ENCODE measurements around the gene PIGU.
A peak's percentile ranks its signal among the peaks of the same experiment; 100 is the strongest.

PIGU gene

GRCh38 chr20:34541264-34541901 lies 135.5 kb downstream of the PIGU start:
- no peak for TF ChIP-seq CTCF (IDR thresholded peaks at IDR 0.05; ENCODE audit: borderline replicate concordance, control extremely low read depth, extremely low read depth, insufficient read depth, missing control alignments)
- no peak for DNase-seq (ENCODE audit: low spot score)
- in situ Hi-C loops (cut with MboI; ENCODE audit: low sequenced_read_pairs, unreplicated experiment): no loop called here

- in situ Hi-C loops (cut with MboI; ENCODE audit: low sequenced_read_pairs, unreplicated experiment): no loop called here
- no peak for TF ChIP-seq CTCF (IDR thresholded peaks at IDR 0.05; ENCODE audit: borderline replicate concordance, control extremely low read depth, extremely low read depth, insufficient read depth, missing control alignments)
- DNase-seq (ENCODE audit: low spot score): no peak
These were observed 136.2 kb downstream of the PIGU start for GRCh38 chr20:34540596-34541263.

- in situ Hi-C loops (cut with MboI; ENCODE audit: low sequenced_read_pairs, unreplicated experiment): loop anchor here (10.0 kb wide), 2 partner anchors 165 to 225 kb away; partner anchors contain the start of gene TP53INP2
- no peak for TF ChIP-seq CTCF (IDR thresholded peaks at IDR 0.05; ENCODE audit: borderline replicate concordance, control extremely low read depth, extremely low read depth, insufficient read depth, missing control alignments)
- DNase-seq (ENCODE audit: low spot score): no peak
These were observed 137.1 kb downstream of the PIGU start for GRCh38 chr20:34539756-34540155.

GRCh38 chr20:34538671-34539123 lies 138.2 kb downstream of the PIGU start:
- peak; percentile 76 for DNase-seq (ENCODE audit: low spot score)
- in situ Hi-C loops (cut with MboI; ENCODE audit: low sequenced_read_pairs, unreplicated experiment): loop anchor here (10.0 kb wide), 2 partner anchors 166 to 226 kb away; partner anchors contain the start of gene TP53INP2
- peak; percentile 86 for TF ChIP-seq CTCF (IDR thresholded peaks at IDR 0.05; ENCODE audit: borderline replicate concordance, control extremely low read depth, extremely low read depth, insufficient read depth, missing control alignments)

GRCh38 chr20:34537651-34538050 lies 139.2 kb downstream of the PIGU start:
- DNase-seq (ENCODE audit: low spot score): no peak

More at GRCh38 chr20:34537651-34538050, 139.2 kb downstream of the PIGU start:
- in situ Hi-C loops (cut with MboI; ENCODE audit: low sequenced_read_pairs, unreplicated experiment): loop anchor here (10.0 kb wide), 2 partner anchors 167 to 227 kb away; partner anchors contain the start of gene TP53INP2
- no peak for TF ChIP-seq CTCF (IDR thresholded peaks at IDR 0.05; ENCODE audit: borderline replicate concordance, control extremely low read depth, extremely low read depth, insufficient read depth, missing control alignments)

Data from GM13976 (cell line).